Astrocyte (in vitro differentiated cells and primary cell): ENCODE data around the gene NGDN. TPM values are rescaled to one million over a fixed set of nuclear protein-coding genes. Genes with fewer than 3 reads are reported as not detected.

Experiments
- DNase-seq: peaks from one replicate; pipeline ENCODE4 v3.0.0-alpha.2; 2010; ENCODE audit warnings: low read depth
- FAIRE-seq: peaks from 2 replicates; lab custom pipeline; 2011; peaks lifted over from hg19 to GRCh38; lab: Jason Lieb, UNC
- H2AFZ ChIP-seq: 2 replicates; pipeline ENCODE4 v1.6.0; 2012; ENCODE audit warnings: low read depth, low read length, inconsistent platforms
- H3K27ac ChIP-seq: 2 replicates; pipeline ENCODE4 v1.5.1; 2011; ENCODE audit warnings: low read depth, low read length, inconsistent platforms
- H3K27me3 ChIP-seq: 2 replicates; pipeline ENCODE4 v1.6.0; 2011; ENCODE audit warnings: low read length, inconsistent platforms; ENCODE audit not compliant: insufficient read depth
- H3K36me3 ChIP-seq: 2 replicates; pipeline ENCODE4 v1.5.1; 2011; ENCODE audit warnings: low read length, inconsistent platforms; ENCODE audit not compliant: insufficient read depth
- H3K4me1 ChIP-seq: 2 replicates; pipeline ENCODE4 v1.5.1; 2011; ENCODE audit warnings: low read length, inconsistent platforms; ENCODE audit not compliant: insufficient read depth
- H3K4me2 ChIP-seq: 2 replicates; pipeline ENCODE4 v1.6.0; 2012; ENCODE audit warnings: low read length, inconsistent platforms
- H3K4me3 ChIP-seq: 2 replicates; pipeline ENCODE4 v1.5.1; 2011; ENCODE audit warnings: low read depth, mild to moderate bottlenecking, low read length, inconsistent platforms; ENCODE audit not compliant: insufficient read depth
- H3K79me2 ChIP-seq: 2 replicates; pipeline ENCODE4 v1.6.0; 2012; ENCODE audit warnings: mild to moderate bottlenecking, low read length, inconsistent platforms; ENCODE audit not compliant: insufficient read depth
- H3K9ac ChIP-seq: 2 replicates; pipeline ENCODE4 v1.6.0; 2012; ENCODE audit warnings: mild to moderate bottlenecking, low read length, inconsistent platforms
- H3K9me3 ChIP-seq: 2 replicates; pipeline ENCODE4 v1.5.1; 2012; ENCODE audit warnings: low read depth, mild to moderate bottlenecking, low read length, inconsistent platforms; ENCODE audit not compliant: insufficient read depth
- H4K20me1 ChIP-seq: 2 replicates; pipeline ENCODE4 v1.6.0; 2012; ENCODE audit warnings: low read length, inconsistent platforms; ENCODE audit not compliant: insufficient read depth
- H3K27ac Mint-ChIP-seq: one replicate; pipeline ENCODE4 v1.8.0; 2021; ENCODE audit warnings: mild to moderate bottlenecking, mixed read lengths; ENCODE audit not compliant: unreplicated experiment
- H3K27me3 Mint-ChIP-seq: one replicate; pipeline ENCODE4 v1.8.0; 2021; ENCODE audit warnings: low read depth, mixed read lengths; ENCODE audit not compliant: unreplicated experiment
- H3K36me3 Mint-ChIP-seq: one replicate; pipeline ENCODE4 v1.8.0; 2021; ENCODE audit warnings: low read depth, mixed read lengths; ENCODE audit not compliant: unreplicated experiment
- H3K4me1 Mint-ChIP-seq: one replicate; pipeline ENCODE4 v1.8.0; 2021; ENCODE audit warnings: low read depth, mixed read lengths; ENCODE audit not compliant: unreplicated experiment
- H3K4me3 Mint-ChIP-seq: one replicate; pipeline ENCODE4 v1.8.0; 2021; ENCODE audit warnings: mild to moderate bottlenecking, moderate library complexity, mixed read lengths; ENCODE audit not compliant: unreplicated experiment
- H3K9me3 Mint-ChIP-seq: one replicate; pipeline ENCODE4 v1.8.0; 2021; ENCODE audit warnings: mild to moderate bottlenecking, mixed read lengths; ENCODE audit not compliant: unreplicated experiment
- CTCF ChIP-seq: IDR thresholded peaks from 2 replicates; pipeline ENCODE4 v1.5.1; 2011; ENCODE audit warnings: low read depth, mild to moderate bottlenecking, inconsistent platforms, low read length, moderate library complexity; ENCODE audit not compliant: insufficient read depth
- EZH2 ChIP-seq: IDR thresholded peaks from 2 replicates; pipeline ENCODE4 v1.6.1; 2012; ENCODE audit warnings: mild to moderate bottlenecking, low read length, inconsistent platforms; ENCODE audit not compliant: insufficient read depth
- total RNA-seq: library from RNA; stranded (reverse); gene quantifications from 2 replicates; pipeline ENCODE4 v1.2.1, GENCODE V29; 2021

NGDN gene
- total RNA-seq, 1 donor from 2014 or later = 28.6 TPM

GRCh38 chr14:23514644-23514957, 45.1 kb downstream of the NGDN start:
- Mint-ChIP-seq H3K36me3 (peaks cover 26% of the 10 kb centered on the region), H3K9me3 (peaks cover 5% of the 10 kb centered on the region), H3K4me3 (no peak overlapping the region), H3K27ac (no peak overlapping the region), H3K27me3 (peaks cover 12% of the 10 kb centered on the region), H3K4me1 (peaks cover 17% of the 10 kb centered on the region)
- H4K20me1 ChIP-seq = no peaks in the 10 kb centered on the region
- H2AFZ ChIP-seq = no peak overlapping the region
- FAIRE-seq = no peak
- no peaks in the 10 kb centered on the region for H3K4me1 ChIP-seq
- H3K27ac ChIP-seq = no peak overlapping the region
- H3K4me2 ChIP-seq = no peak overlapping the region
- H3K27me3 ChIP-seq = no peaks in the 10 kb centered on the region
- H3K4me3 ChIP-seq = no peak overlapping the region
- TF ChIP-seq EZH2 = no peak
- no peaks in the 10 kb centered on the region for H3K36me3 ChIP-seq
- no peak overlapping the region for H3K9ac ChIP-seq
- H3K79me2 ChIP-seq = no peaks in the 10 kb centered on the region
- no peak for DNase-seq
- no peaks in the 10 kb centered on the region for H3K9me3 ChIP-seq

DNA sequence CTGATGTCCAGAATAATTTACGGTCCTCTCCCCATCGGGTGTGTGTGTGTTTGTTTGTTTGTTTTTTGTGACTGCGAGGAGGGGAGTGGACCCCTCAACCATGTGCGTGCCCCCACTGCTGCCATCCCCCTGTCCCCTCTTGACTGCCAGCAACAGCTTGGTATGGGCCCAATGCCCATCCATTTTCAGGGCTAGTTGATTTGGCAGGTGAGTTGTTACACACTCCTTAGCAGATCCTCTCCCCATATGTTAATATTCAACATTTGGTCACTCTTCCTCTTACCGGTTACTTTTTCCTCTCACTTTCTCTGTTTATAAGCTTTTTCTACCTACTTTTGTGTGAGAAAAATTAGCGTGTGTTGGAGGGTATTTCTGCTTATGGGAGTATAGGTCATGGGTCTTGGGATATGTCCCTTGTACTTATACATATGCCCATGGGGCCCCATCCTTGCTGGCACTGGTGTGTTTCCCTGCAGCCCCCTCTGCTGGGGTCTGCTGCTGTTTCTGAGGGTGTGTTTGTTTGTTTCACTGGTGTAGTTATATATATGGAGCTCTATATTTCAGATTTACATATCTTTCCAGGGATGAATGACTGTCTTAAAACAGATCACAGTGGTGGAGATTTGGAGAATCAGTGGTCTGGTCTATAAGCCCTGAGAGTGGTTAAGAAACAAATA, 48.3 kb downstream of the NGDN start:
- DNase-seq (no peak), FAIRE-seq (no peak)
- Histone ChIP-seq H3K9ac (no peak overlapping the region), H3K4me3 (no peak overlapping the region), H3K79me2 (no peaks in the 10 kb centered on the region), H3K27ac (no peak overlapping the region), H3K36me3 (no peaks in the 10 kb centered on the region), H3K4me1 (no peaks in the 10 kb centered on the region), H4K20me1 (no peaks in the 10 kb centered on the region), H3K4me2 (no peak overlapping the region), H2AFZ (no peak overlapping the region), H3K9me3 (no peaks in the 10 kb centered on the region), H3K27me3 (no peaks in the 10 kb centered on the region)
- no peak overlapping the region for H3K4me3 Mint-ChIP-seq
- peaks cover 10% of the 10 kb centered on the region for H3K27me3 Mint-ChIP-seq
- peak overlapping the region; percentile 22 for H3K27ac Mint-ChIP-seq
- TF ChIP-seq CTCF (no peak), EZH2 (no peak)
- H3K36me3 Mint-ChIP-seq = peaks cover 21% of the 10 kb centered on the region
- peaks cover 18% of the 10 kb centered on the region for H3K4me1 Mint-ChIP-seq
- peaks cover 7% of the 10 kb centered on the region for H3K9me3 Mint-ChIP-seq

DNA sequence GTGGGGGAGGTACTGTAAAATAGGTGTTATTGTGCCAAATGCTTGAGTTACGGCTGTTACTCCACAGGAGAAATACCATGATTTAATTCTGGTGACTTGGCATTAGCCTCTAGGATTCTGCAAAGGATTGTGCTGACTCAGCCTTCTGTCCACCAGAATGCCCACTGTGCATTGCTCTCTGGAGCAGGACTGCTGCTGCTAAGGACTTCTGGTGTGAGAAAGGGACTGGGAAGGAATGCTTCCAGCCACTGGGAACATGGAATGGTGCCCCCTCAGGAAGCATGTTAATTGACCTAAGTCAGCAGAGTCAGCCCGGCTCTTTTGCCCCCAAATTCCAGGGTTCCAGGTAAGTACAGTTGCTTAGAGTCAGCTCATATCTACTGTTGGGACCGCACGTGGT, 49.2 kb downstream of the NGDN start:
- H3K27ac Mint-ChIP-seq = no peak overlapping the region
- H3K27ac ChIP-seq = no peak overlapping the region
- H3K4me3 Mint-ChIP-seq = no peak overlapping the region
- peaks cover 20% of the 10 kb centered on the region for H3K36me3 Mint-ChIP-seq
- no peak overlapping the region for H3K4me2 ChIP-seq
- H2AFZ ChIP-seq = no peak overlapping the region
- DNase-seq = no peak
- H3K9me3 Mint-ChIP-seq = peaks cover 7% of the 10 kb centered on the region
- H3K4me3 ChIP-seq = no peak overlapping the region
- no peak for TF ChIP-seq CTCF
- TF ChIP-seq EZH2 = no peak
- peaks cover 18% of the 10 kb centered on the region for H3K4me1 Mint-ChIP-seq
- H3K27me3 ChIP-seq = no peaks in the 10 kb centered on the region
- no peaks in the 10 kb centered on the region for H4K20me1 ChIP-seq
- H3K9me3 ChIP-seq = no peaks in the 10 kb centered on the region
- no peak overlapping the region for H3K9ac ChIP-seq
- no peaks in the 10 kb centered on the region for H3K36me3 ChIP-seq
- FAIRE-seq = no peak
- no peaks in the 10 kb centered on the region for H3K4me1 ChIP-seq
- H3K79me2 ChIP-seq = no peaks in the 10 kb centered on the region
- H3K27me3 Mint-ChIP-seq = peaks cover 9% of the 10 kb centered on the region
